Measurements from ENCODE around the gene AP2B1.

DNA sequence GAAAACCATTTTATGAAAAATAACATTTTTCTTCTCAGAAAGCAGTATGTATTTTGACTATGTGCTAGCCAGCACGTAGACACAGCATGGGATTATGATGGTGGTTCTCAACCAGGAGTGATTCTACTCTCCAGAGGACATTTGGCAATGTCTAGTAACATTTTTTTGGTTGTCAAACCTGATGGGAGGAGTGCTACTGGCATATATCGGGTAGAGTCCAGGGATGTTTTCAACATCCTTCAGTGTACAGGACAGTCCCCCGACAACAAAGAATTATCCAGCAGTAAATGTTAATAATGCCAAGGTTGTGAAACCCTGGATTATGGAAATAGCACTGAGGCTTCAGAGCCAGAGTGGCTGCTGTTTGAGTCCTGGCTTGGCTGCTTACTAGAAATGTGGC lies 27.7 kb downstream of the AP2B1 start:
- TF ChIP-seq, protein P1, sequence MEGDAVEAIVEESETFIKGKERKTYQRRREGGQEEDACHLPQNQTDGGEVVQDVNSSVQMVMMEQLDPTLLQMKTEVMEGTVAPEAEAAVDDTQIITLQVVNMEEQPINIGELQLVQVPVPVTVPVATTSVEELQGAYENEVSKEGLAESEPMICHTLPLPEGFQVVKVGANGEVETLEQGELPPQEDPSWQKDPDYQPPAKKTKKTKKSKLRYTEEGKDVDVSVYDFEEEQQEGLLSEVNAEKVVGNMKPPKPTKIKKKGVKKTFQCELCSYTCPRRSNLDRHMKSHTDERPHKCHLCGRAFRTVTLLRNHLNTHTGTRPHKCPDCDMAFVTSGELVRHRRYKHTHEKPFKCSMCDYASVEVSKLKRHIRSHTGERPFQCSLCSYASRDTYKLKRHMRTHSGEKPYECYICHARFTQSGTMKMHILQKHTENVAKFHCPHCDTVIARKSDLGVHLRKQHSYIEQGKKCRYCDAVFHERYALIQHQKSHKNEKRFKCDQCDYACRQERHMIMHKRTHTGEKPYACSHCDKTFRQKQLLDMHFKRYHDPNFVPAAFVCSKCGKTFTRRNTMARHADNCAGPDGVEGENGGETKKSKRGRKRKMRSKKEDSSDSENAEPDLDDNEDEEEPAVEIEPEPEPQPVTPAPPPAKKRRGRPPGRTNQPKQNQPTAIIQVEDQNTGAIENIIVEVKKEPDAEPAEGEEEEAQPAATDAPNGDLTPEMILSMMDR (IDR thresholded peaks at IDR 0.05), result no peak
- TF ChIP-seq POLR2A (IDR thresholded peaks at IDR 0.05), result no peak

Data from esophagus squamous epithelium (tissue), 4 donors.